GM12878 (cell line): Measurements from ENCODE around the gene LIPT1. TPM values are rescaled to one million over a fixed set of nuclear protein-coding genes. Genes with fewer than 3 reads are reported as not detected.

Source experiments
- ATAC-seq: fragments of 200-7000 bp; cut with Tn5 transposase; 3 replicates; pipeline ENCODE4 v1.9.1; 2020; ENCODE audit warnings: mild to moderate bottlenecking, moderate library complexity
- BruUV-seq: library from RNA; stranded (reverse); fragments of 400-500 nt; replicated peaks from 2 replicates; lab custom pipeline; 2021; lab: Mats Ljungman, UMichigan
- CTCF ChIA-PET: fragments of 300-600 bp; sonication (Branson Sonifier 250); formaldehyde crosslinking; extraction: SDS; loops from one replicate; lab custom pipeline; 2021; ENCODE audit warnings: inconsistent platforms; lab: Yijun Ruan, JAX
- POLR2A ChIA-PET: fragments of 350-600 bp; formaldehyde crosslinking; extraction: SDS; loops from one replicate; lab custom pipeline; 2021; ENCODE audit warnings: inconsistent platforms; lab: Charles Lee
- RAD21 ChIA-PET: fragments of 300-600 bp; sonication (Branson Sonifier 250); formaldehyde crosslinking; loops from one replicate; lab custom pipeline; 2023; ENCODE audit warnings: antibody characterized with exemption; ENCODE audit not compliant: unreplicated experiment; lab: Charles Lee
- SMC1A ChIA-PET: fragments of 300-600 bp; sonication (Branson Sonifier 250); formaldehyde crosslinking; loops from one replicate; lab custom pipeline; 2023; ENCODE audit not compliant: unreplicated experiment, uncharacterized antibody; lab: Charles Lee
- DNase-seq: peaks from one replicate; pipeline ENCODE4 v3.0.0-alpha.2; 2011; ENCODE audit warnings: low read depth, low spot score
- FAIRE-seq: peaks from 3 replicates; lab custom pipeline; 2011; peaks lifted over from hg19 to GRCh38; lab: Jason Lieb, UNC
- H2AFZ ChIP-seq: 2 replicates; pipeline ENCODE4 v1.6.0; 2011; ENCODE audit warnings: low read depth, low read length, control low read depth; ENCODE audit not compliant: control insufficient read depth
- H3K27ac ChIP-seq: 2 replicates; pipeline ENCODE4 v1.5.1; 2011; ENCODE audit warnings: control low read depth; ENCODE audit not compliant: control insufficient read depth, insufficient read depth
- H3K27me3 ChIP-seq, 2 experiments: replicated peaks in 1 of 2; 2 replicates each; pipeline versions ENCODE4 v1.6.0 to v1.6.1; 2011; ENCODE audit warnings: low read length in 1 of 2; ENCODE audit not compliant: control insufficient read depth in 2 of 2, insufficient read depth in 2 of 2
- H3K36me3 ChIP-seq, 2 experiments: 2 replicates each; pipeline ENCODE4 v1.5.1; 2011; ENCODE audit warnings: low read length in 1 of 2; ENCODE audit not compliant: control insufficient read depth in 2 of 2, insufficient read depth in 2 of 2
- H3K4me1 ChIP-seq: 2 replicates; pipeline ENCODE4 v1.6.1; 2011; ENCODE audit warnings: mild to moderate bottlenecking, low read length, moderate library complexity, mixed read lengths; ENCODE audit not compliant: control insufficient read depth, insufficient read depth
- H3K4me2 ChIP-seq: 2 replicates; pipeline ENCODE4 v1.6.0; 2011; ENCODE audit warnings: control low read depth; ENCODE audit not compliant: control insufficient read depth, insufficient read depth
- H3K4me3 ChIP-seq: fragments of 200-600 bp; sonication (generic); 2 replicates; pipeline ENCODE4 v1.5.1; 2016
- H3K79me2 ChIP-seq: 2 replicates; pipeline ENCODE4 v1.6.0; 2011; ENCODE audit warnings: low read length; ENCODE audit not compliant: control insufficient read depth, insufficient read depth
- H3K9ac ChIP-seq: 2 replicates; pipeline ENCODE4 v1.8.0; 2011; ENCODE audit warnings: low read length, control low read depth, mixed read lengths; ENCODE audit not compliant: control insufficient read depth, insufficient read depth
- H3K9me3 ChIP-seq: replicated peaks from 3 replicates; pipeline ENCODE4 v1.5.1; 2011; ENCODE audit warnings: mild to moderate bottlenecking, low read length; ENCODE audit not compliant: control insufficient read depth, insufficient read depth
- H4K20me1 ChIP-seq: 2 replicates; pipeline ENCODE4 v1.6.0; 2011; ENCODE audit not compliant: control insufficient read depth, insufficient read depth
- EP300 ChIP-seq, 2 experiments: fragments of 150-350 bp in 1 of 2; IDR thresholded peaks; 2 replicates each; pipeline ENCODE4 v1.6.1; 2011 to 2012; ENCODE audit warnings: low read depth in 2 of 2, low read length in 2 of 2, borderline replicate concordance in 1 of 2, improper control_type of control experiment in 1 of 2, inconsistent platforms in 1 of 2; ENCODE audit not compliant: control insufficient read depth in 1 of 2
- GATAD2B ChIP-seq: fragments of 450-650 bp; conservative IDR thresholded peaks from 2 replicates; pipeline ENCODE4 v1.6.1; 2017; ENCODE audit warnings: low read depth, mild to moderate bottlenecking, moderate library complexity
- MLLT1 ChIP-seq: fragments of 450-650 bp; IDR thresholded peaks from 2 replicates; pipeline ENCODE4 v1.6.1; 2016; ENCODE audit warnings: mild to moderate bottlenecking
- NFYA ChIP-seq: IDR thresholded peaks from 2 replicates; pipeline ENCODE4 v1.6.1; 2011; ENCODE audit warnings: low read depth, mild to moderate bottlenecking, low read length, improper control_type of control experiment, borderline replicate concordance
- PKNOX1 ChIP-seq: fragments of 450-650 bp; IDR thresholded peaks from 2 replicates; pipeline ENCODE4 v1.6.1; 2016; ENCODE audit warnings: mild to moderate bottlenecking
- POLR2AphosphoS5 ChIP-seq: IDR thresholded peaks from 2 replicates; pipeline ENCODE4 v1.6.1; 2011; ENCODE audit warnings: mild to moderate bottlenecking, low read length, inconsistent platforms
- RAD51 ChIP-seq: fragments of 450-650 bp; IDR thresholded peaks from 2 replicates; pipeline ENCODE4 v1.6.1; 2016; ENCODE audit warnings: moderate library complexity, mild to moderate bottlenecking, inconsistent platforms
- SREBF2 ChIP-seq: IDR thresholded peaks from 2 replicates; pipeline ENCODE4 v1.6.1; 2012; ENCODE audit warnings: mild to moderate bottlenecking, low read length
- ZZZ3 ChIP-seq: IDR thresholded peaks from 2 replicates; pipeline ENCODE4 v1.6.1; 2011; ENCODE audit warnings: low read depth; ENCODE audit not compliant: control insufficient read depth, insufficient read length
- whole genome bisulfite sequencing: methylation state at CpG from one replicate; pipeline ENCODE4 v1.1.6; 2016; ENCODE audit warnings: low lambda C conversion rate; ENCODE audit not compliant: insufficient replicate concordance, insufficient coverage; ENCODE audit errors: missing lambda C conversion rate; 5-methylcytosine and 5-hydroxymethylcytosine counted together
- in situ Hi-C: fragments of 300-500 bp; cut with MboI; formaldehyde crosslinking; loops from 9 replicates; pipeline ENCODE4 v1.14.3; 2018; ENCODE audit warnings: mixed read lengths
- intact Hi-C: fragments of 100-400 bp; cut with micrococcal nuclease; formaldehyde crosslinking; loops from one replicate; pipeline ENCODE4 v1.14.2; 2022; ENCODE audit not compliant: unreplicated experiment
- polyA plus RNA-seq, 11 experiments: library from polyadenylated mRNA; depleted of rRNA in 4 of 11; unstranded in 6 of 11; stranded (reverse) in 5 of 11; fragments of >200 nt; fragmentation: Nextera tagmentation in 4 of 11; fragmentation: Illumina TruSeq in 1 of 11; extraction: Ambion mirVana in 4 of 11; extraction: Trizol in 1 of 11; gene quantifications; 1 replicate in 1 of 11; 2 replicates in 10 of 11; pipeline versions ENCODE4 v1.2.1 to v1.2.3, GENCODE V29; 2011 to 2016; ENCODE audit warnings: inconsistent platforms in 2 of 11, missing spikeins in 2 of 11, low read depth in 1 of 11
- total RNA-seq, 4 experiments: library from RNA; depleted of rRNA in 3 of 4; stranded (reverse); fragments of >200 nt in 3 of 4; fragmentation: Illumina TruSeq in 1 of 4; extraction: Trizol in 1 of 4; gene quantifications; 2 replicates each; pipeline versions ENCODE4 v1.2.1 to v1.2.3, GENCODE V29; 2013 to 2021
- TF ChIP-seq, protein P1 (sequence below): IDR thresholded peaks from 2 replicates; pipeline ENCODE4 v1.6.1; 2012; ENCODE audit warnings: mild to moderate bottlenecking, low read depth, low read length
- TF ChIP-seq, protein P2 (sequence below): fragments of 450-650 bp; conservative IDR thresholded peaks from 2 replicates; pipeline ENCODE4 v1.6.1; 2017; ENCODE audit warnings: mild to moderate bottlenecking, moderate library complexity

The LIPT1 gene
- total and polyA plus RNA-seq, 10 of the 15 experiments (the other 5 are each of a cell fraction or from before 2014, with no cell fraction given): 8.0 to 15.5 (median 10.9) TPM

- FAIRE-seq: peak; percentile 75
- Histone ChIP-seq H3K4me1 (no peaks in the 10 kb centered on the region), H3K9me3 (no peaks in the 10 kb centered on the region), H4K20me1 (no peaks in the 10 kb centered on the region), H3K4me2 (peak overlapping the region; percentile 32), H3K27ac (peak overlapping the region; percentile 76), H3K9ac (peak overlapping the region; percentile 84), H3K79me2 (peaks cover 11% of the 10 kb centered on the region), H3K4me3 (peak overlapping the region; percentile 78), H3K36me3 (no peaks in the 10 kb centered on the region), H3K27me3 (no peaks in the 10 kb centered on the region), H2AFZ (peak overlapping the region; percentile 95)
- ChIA-PET RAD21 (interaction anchor here (1.1 to 1.4 kb wide), 2 partner anchors 13 kb away, joined by 4 to 8 read pairs; no protein-coding TSS in a partner anchor), SMC1A (interaction anchor here (0.9 to 2.3 kb wide), 7 partner anchors 10 to 64 kb away, joined by 3 to 11 read pairs (median 3); partner anchors contain the start of gene C2orf15), POLR2A (interaction anchor here (0.6 to 4.0 kb wide), 5 partner anchors 13 to 183 kb away, joined by 3 to 26 read pairs (median 10); partner anchors contain the start of genes C2orf15 and EIF5B), CTCF (interaction anchor here (0.6 to 2.3 kb wide), 3 partner anchors 26 to 183 kb away, joined by 3 to 10 read pairs (median 3); partner anchors contain the start of genes MITD1 and MRPL30)
- BruUV-seq: TSS peak; percentile 86
- ATAC-seq: no peak
- in situ Hi-C loops: no loop called here
- 40% methylated on average over 12 of the region's 12 CpGs for WGBS
- intact Hi-C loops: loop anchor here (1.0 to 10.0 kb wide), 2 partner anchors 182 to 509 kb away; partner anchors contain the start of gene TXNDC9
- DNase-seq: no peak
- no peak for TF ChIP-seq ZZZ3
- no peak for TF ChIP-seq PKNOX1
- TF ChIP-seq EP300 (IDR thresholded peaks at IDR 0.05; ENCODE audit: borderline replicate concordance in 1 of 2, control insufficient read depth in 1 of 2, low read depth in 2 of 2, low read length in 2 of 2): no peak
- no peak for TF ChIP-seq MLLT1
- TF ChIP-seq, protein P1, sequence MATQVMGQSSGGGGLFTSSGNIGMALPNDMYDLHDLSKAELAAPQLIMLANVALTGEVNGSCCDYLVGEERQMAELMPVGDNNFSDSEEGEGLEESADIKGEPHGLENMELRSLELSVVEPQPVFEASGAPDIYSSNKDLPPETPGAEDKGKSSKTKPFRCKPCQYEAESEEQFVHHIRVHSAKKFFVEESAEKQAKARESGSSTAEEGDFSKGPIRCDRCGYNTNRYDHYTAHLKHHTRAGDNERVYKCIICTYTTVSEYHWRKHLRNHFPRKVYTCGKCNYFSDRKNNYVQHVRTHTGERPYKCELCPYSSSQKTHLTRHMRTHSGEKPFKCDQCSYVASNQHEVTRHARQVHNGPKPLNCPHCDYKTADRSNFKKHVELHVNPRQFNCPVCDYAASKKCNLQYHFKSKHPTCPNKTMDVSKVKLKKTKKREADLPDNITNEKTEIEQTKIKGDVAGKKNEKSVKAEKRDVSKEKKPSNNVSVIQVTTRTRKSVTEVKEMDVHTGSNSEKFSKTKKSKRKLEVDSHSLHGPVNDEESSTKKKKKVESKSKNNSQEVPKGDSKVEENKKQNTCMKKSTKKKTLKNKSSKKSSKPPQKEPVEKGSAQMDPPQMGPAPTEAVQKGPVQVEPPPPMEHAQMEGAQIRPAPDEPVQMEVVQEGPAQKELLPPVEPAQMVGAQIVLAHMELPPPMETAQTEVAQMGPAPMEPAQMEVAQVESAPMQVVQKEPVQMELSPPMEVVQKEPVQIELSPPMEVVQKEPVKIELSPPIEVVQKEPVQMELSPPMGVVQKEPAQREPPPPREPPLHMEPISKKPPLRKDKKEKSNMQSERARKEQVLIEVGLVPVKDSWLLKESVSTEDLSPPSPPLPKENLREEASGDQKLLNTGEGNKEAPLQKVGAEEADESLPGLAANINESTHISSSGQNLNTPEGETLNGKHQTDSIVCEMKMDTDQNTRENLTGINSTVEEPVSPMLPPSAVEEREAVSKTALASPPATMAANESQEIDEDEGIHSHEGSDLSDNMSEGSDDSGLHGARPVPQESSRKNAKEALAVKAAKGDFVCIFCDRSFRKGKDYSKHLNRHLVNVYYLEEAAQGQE: no peak
- no peak for TF ChIP-seq GATAD2B
- no peak for TF ChIP-seq NFYA
- TF ChIP-seq POLR2AphosphoS5: no peak
- no peak for TF ChIP-seq RAD51
- TF ChIP-seq, protein P2, sequence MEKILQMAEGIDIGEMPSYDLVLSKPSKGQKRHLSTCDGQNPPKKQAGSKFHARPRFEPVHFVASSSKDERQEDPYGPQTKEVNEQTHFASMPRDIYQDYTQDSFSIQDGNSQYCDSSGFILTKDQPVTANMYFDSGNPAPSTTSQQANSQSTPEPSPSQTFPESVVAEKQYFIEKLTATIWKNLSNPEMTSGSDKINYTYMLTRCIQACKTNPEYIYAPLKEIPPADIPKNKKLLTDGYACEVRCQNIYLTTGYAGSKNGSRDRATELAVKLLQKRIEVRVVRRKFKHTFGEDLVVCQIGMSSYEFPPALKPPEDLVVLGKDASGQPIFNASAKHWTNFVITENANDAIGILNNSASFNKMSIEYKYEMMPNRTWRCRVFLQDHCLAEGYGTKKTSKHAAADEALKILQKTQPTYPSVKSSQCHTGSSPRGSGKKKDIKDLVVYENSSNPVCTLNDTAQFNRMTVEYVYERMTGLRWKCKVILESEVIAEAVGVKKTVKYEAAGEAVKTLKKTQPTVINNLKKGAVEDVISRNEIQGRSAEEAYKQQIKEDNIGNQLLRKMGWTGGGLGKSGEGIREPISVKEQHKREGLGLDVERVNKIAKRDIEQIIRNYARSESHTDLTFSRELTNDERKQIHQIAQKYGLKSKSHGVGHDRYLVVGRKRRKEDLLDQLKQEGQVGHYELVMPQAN: no peak
- no peak for TF ChIP-seq SREBF2
These were observed 704 bp upstream of the LIPT1 start for GRCh38 chr2:99153921-99154604.
